ENCODE data around the gene CDS1.

DNA sequence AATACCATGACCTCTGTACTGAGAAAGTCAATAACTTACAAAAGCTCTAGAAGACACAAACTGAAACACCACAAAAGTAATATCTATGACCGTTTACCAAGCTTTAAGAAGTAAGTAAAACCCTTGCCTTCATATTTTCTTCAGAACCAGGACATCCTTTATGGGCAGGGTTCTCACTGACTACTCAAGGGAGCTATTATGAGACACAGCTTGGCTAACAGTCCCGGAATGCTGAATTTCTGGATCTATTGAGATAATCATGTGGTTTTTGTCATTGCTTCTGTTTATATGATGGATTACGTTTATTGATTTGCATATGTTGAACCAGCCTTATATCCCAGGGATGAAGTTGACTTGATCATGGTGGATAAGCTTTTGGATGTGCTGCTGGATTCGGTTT lies 19.9 kb upstream of the CDS1 start:
- TF ChIP-seq MYC (IDR thresholded peaks at IDR 0.05; ENCODE audit: insufficient read depth, insufficient read length, insufficient replicate concordance, low read length, severe bottlenecking) (no peak), MTA2 (IDR thresholded peaks at IDR 0.05; ENCODE audit: low read depth) (no peak)
- TF ChIP-seq, protein P1, sequence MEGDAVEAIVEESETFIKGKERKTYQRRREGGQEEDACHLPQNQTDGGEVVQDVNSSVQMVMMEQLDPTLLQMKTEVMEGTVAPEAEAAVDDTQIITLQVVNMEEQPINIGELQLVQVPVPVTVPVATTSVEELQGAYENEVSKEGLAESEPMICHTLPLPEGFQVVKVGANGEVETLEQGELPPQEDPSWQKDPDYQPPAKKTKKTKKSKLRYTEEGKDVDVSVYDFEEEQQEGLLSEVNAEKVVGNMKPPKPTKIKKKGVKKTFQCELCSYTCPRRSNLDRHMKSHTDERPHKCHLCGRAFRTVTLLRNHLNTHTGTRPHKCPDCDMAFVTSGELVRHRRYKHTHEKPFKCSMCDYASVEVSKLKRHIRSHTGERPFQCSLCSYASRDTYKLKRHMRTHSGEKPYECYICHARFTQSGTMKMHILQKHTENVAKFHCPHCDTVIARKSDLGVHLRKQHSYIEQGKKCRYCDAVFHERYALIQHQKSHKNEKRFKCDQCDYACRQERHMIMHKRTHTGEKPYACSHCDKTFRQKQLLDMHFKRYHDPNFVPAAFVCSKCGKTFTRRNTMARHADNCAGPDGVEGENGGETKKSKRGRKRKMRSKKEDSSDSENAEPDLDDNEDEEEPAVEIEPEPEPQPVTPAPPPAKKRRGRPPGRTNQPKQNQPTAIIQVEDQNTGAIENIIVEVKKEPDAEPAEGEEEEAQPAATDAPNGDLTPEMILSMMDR (IDR thresholded peaks at IDR 0.05 in 2 of 3, conservative IDR thresholded peaks at IDR 0.05 in 1 of 3; ENCODE audit: control insufficient read depth in 2 of 3, extremely low read depth in 1 of 3, insufficient read depth in 1 of 3, low read depth in 3 of 3, low read length in 3 of 3) = no peak
